ENCODE measurements around the gene CD5L.

CD5L gene

DNA sequence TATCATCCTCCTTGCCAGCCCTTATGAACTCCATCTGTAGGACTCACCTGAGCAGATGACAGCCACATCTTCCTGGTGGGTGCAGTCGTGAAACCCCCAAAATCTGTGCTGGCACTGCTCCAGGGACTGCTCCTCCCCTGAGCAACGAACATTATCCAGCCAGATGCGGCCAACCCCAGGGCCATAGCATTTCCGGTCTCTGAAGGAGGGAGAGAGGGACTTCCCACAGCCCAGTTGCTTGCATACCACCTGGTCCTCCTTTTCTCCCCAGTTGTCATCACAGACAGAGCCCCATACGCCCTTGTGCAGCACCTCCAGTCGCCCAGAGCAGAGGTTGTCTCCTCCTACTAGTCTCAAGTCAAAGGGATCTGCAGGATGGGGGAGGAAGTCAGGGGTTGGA is 8.5 kb downstream of the CD5L start:
- no peak for TF ChIP-seq ZNF274 (IDR thresholded peaks at IDR 0.05; ENCODE audit: low read depth, low read length)
- no peak overlapping the region for H3K4me3 ChIP-seq (ENCODE audit: low read length)

- TF ChIP-seq ZNF274 (IDR thresholded peaks at IDR 0.05; ENCODE audit: low read depth, low read length), result no peak
- no peak overlapping the region for H3K4me3 ChIP-seq (ENCODE audit: low read length)
Measured at GRCh38 chr1:157831968-157832626, 9.5 kb downstream of the CD5L start.

DNA sequence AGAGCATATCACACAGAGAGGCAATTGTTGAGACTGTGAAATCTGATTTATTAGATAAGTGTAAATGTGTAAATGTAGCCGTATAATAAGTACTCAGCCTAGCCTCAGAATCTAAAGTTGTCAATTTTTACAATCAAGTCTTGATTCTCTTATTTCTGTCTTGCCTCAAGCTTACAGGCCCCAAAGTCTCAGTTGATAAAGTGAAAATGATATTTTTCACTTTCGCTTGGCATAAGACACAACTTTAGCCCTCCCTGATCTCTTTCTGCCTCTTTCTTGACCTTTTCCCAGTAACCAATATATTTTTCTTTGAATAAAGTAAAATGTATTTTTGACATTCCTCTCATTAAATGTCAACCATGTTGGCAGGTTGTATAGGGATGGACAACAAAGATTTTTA is 10.7 kb downstream of the CD5L start:
- H3K4me3 ChIP-seq (ENCODE audit: low read length), result no peak overlapping the region
- TF ChIP-seq ZNF274 (IDR thresholded peaks at IDR 0.05; ENCODE audit: low read depth, low read length), result no peak

DNA sequence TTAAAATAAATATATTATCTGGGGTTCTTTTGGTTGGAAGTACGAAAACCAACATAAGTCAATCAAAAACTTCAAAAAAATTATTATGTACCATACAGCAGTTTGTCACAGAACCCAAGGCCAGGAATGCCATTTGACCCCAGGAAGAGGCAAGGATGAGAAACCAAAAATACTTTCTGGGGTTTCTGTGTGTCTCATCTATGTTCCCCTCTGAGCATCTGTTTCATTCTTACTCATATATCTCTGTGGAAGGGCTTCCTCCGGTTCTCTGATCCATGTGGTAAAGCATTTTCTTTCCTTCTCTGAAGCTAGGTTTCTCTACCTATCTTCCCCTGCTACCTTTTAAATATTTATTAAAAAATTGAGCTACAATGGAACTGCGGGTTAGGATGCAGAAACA is 11.9 kb downstream of the CD5L start:
- no peak overlapping the region for H3K4me3 ChIP-seq (ENCODE audit: low read length)
- TF ChIP-seq ZNF274 (IDR thresholded peaks at IDR 0.05; ENCODE audit: low read depth, low read length), result no peak

DNA sequence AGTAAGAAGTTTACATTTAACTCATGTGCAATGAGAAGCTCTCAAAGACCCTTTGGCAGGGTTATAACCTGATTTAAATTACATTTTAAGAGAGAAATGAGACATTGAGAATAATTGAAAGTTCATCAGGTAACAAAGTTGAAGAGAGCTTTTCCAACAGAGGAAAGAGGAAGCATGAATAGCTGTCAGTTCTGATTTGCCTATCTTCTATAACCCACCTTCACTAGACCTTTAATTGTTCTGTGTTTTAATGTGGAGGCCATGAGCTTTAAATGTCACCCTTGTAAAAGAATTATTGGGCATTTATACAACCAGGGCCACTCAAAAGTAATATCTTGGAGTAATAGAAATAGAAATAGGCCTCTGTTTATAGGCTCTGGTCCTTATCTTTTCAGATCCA is 12.4 kb downstream of the CD5L start:
- TF ChIP-seq ZNF274 (IDR thresholded peaks at IDR 0.05; ENCODE audit: low read depth, low read length), result no peak
- no peak overlapping the region for H3K4me3 ChIP-seq (ENCODE audit: low read length)

GRCh38 chr1:157820299-157820698 is 21.3 kb downstream of the CD5L start:
- H3K4me3 ChIP-seq (ENCODE audit: low read length), result no peak overlapping the region
- no peak for TF ChIP-seq ZNF274 (IDR thresholded peaks at IDR 0.05; ENCODE audit: low read depth, low read length)

DNA sequence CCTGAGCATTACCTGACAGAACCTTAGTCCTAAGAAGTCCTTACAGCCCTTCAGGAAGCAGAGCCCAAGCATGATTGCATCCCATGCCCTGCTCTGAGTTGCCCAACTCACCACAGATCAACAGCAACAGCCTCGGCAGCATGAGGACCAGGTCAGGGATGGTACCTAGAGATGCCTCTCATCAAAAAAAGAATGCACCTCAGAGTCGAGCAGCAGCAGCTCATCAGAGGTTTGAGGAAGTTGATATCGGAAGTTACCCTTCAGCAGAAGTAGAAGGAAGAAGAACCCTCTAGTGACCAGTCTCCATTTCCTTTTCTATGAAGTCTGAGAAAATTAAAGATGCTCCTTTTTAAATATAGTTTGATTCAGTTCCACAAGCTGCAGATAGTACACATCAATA is 21.7 kb downstream of the CD5L start, which contains the start of gene FCRL1:
Gene FCRL1, minus strand, starts transcription at position 225 of the 400 bp plus-strand sequence. Its CDS starts 83 bp downstream, at position 142.
- TF ChIP-seq ZNF274 (IDR thresholded peaks at IDR 0.05; ENCODE audit: low read depth, low read length), result no peak
- no peak within 1 kb of the TSS for H3K4me3 ChIP-seq (ENCODE audit: low read length)

DNA sequence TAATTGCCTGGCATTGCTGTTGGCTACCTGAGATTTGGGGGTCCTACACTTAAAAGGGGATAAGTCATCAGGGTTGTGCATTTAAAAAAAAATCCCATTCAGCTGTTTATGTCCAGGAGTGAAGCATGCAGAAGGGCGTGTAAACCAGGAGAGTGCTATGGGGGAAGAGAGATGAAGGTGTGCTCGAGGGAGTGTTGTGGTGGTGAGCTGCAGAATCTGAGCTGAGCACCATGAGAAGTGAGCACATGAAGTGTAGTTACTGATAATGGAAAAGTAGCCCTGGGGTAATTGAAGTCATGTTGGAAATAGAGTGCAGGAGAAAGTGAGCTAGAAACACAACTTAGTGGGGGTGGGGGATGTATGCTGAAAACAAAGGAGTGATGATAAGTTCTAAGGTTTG is 22.4 kb downstream of the CD5L start:
- TF ChIP-seq ZNF274 (IDR thresholded peaks at IDR 0.05; ENCODE audit: low read depth, low read length), result no peak
- no peak overlapping the region for H3K4me3 ChIP-seq (ENCODE audit: low read length)

- H3K4me3 ChIP-seq (ENCODE audit: low read length), result no peak overlapping the region
- no peak for TF ChIP-seq ZNF274 (IDR thresholded peaks at IDR 0.05; ENCODE audit: low read depth, low read length)
Measured at GRCh38 chr1:157813269-157813668, 28.3 kb downstream of the CD5L start.

- peak overlapping the region; percentile 6; the same call in 1 of the 2 replicates for H3K4me3 ChIP-seq (ENCODE audit: low read length)
- no peak for TF ChIP-seq ZNF274 (IDR thresholded peaks at IDR 0.05; ENCODE audit: low read depth, low read length)
Measured at GRCh38 chr1:157806431-157807149, 35.0 kb downstream of the CD5L start.

DNA sequence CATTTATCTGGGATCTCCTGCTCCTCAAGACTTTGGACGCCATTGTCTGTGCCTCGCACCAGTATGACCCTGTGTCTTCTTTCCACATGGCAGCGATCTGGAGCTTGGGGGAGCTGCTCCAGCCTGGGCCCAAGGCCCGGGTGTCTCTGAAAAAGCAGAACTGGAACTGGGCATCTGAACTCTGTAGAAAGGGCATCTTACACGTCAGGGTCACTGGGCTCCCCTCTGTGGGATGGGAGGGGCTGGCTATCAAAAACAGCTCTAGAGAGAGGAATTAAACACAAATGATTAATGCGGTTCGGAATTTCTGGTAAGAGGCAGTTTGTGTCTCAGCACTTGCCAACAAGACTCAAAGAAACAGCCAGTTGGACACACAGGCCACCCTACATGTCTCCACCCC is 37.8 kb downstream of the CD5L start:
- no peak for TF ChIP-seq ZNF274 (IDR thresholded peaks at IDR 0.05; ENCODE audit: low read depth, low read length)
- no peak overlapping the region for H3K4me3 ChIP-seq (ENCODE audit: low read length)

DNA sequence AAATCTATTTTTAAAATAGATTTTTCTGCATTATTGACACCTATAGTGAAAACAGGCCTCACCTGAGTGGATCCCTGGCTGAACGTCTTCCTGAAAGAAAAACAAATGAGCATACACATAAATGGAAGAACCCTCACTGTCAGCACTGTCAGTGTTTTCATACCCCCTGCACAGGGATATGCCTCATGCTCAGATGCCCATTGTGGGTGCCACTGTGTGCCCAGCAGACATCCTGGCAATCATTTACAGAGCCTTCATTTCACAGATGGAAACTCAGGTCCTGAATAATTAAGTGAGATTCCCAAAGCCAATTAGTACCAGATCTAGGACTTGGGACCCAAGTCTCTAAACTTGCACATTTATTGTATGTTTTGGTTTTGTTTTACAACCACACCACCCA is 41.6 kb downstream of the CD5L start:
- no peak overlapping the region for H3K4me3 ChIP-seq (ENCODE audit: low read length)
- no peak for TF ChIP-seq ZNF274 (IDR thresholded peaks at IDR 0.05; ENCODE audit: low read depth, low read length)

- no peak for TF ChIP-seq ZNF274 (IDR thresholded peaks at IDR 0.05; ENCODE audit: low read depth, low read length)
- H3K4me3 ChIP-seq (ENCODE audit: low read length), result no peak overlapping the region
Measured at GRCh38 chr1:157798211-157798610, 43.4 kb downstream of the CD5L start.

- TF ChIP-seq ZNF274 (IDR thresholded peaks at IDR 0.05; ENCODE audit: low read depth, low read length), result no peak
- no peak overlapping the region for H3K4me3 ChIP-seq (ENCODE audit: low read length)
Measured at GRCh38 chr1:157785248-157785647, 56.4 kb downstream of the CD5L start.

DNA sequence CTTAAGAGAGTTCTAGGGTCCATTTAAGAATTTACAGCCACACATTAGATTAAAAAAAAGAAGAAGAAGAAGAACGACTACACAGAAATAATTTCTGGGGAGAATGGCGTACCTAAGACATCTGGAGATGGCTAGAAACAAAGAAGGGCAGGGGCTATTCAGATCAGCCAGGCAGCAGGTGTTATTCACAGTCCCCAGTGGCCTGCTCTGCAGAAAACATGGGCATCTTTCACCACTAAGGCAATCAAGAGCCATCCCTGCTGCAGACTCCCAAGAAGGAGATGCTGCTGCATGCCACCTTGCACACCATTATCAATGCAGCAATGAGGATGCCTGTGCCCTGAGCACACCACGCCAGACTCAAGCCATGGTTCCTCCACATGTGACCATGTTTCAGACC is 56.8 kb downstream of the CD5L start:
- no peak overlapping the region for H3K4me3 ChIP-seq (ENCODE audit: low read length)
- no peak for TF ChIP-seq ZNF274 (IDR thresholded peaks at IDR 0.05; ENCODE audit: low read depth, low read length)

Data from GM08714 (cell line).